SK-N-SH treated with all-trans-retinoic acid at 6 μM for 48 hours (cell line): ENCODE results near the gene CNGB1.

Source experiments
- ARNTL ChIP-seq: fragments of 450-650 bp; formaldehyde crosslinking; IDR thresholded peaks from 2 replicates; pipeline ENCODE4 v1.5.0; 2020; ENCODE audit warnings: low read depth, mild to moderate bottlenecking, moderate library complexity, borderline replicate concordance
- ESRRG ChIP-seq: fragments of 250-450 bp; sonication (Bioruptor Pico); IDR thresholded peaks from 2 replicates; pipeline ENCODE4 v1.6.1; 2021; ENCODE audit warnings: mild to moderate bottlenecking
- PATZ1 ChIP-seq: fragments of 250-450 bp; sonication (Bioruptor Pico); IDR thresholded peaks from 2 replicates; pipeline ENCODE4 v1.8.0; 2020; ENCODE audit warnings: mild to moderate bottlenecking, moderate library complexity, borderline replicate concordance
- PPARA ChIP-seq: fragments of 250-450 bp; sonication (Bioruptor Pico); IDR thresholded peaks from 2 replicates; pipeline ENCODE4 v1.5.0; 2020; ENCODE audit warnings: mild to moderate bottlenecking, borderline replicate concordance
- RARB ChIP-seq: fragments of 250-450 bp; sonication (Bioruptor Pico); IDR thresholded peaks from 2 replicates; pipeline ENCODE4 v1.8.0; 2021; ENCODE audit warnings: mild to moderate bottlenecking, moderate library complexity
- SNAI2 ChIP-seq: fragments of 250-450 bp; sonication (Bioruptor Pico); IDR thresholded peaks from 2 replicates; pipeline ENCODE4 v1.5.0; 2020; ENCODE audit warnings: mild to moderate bottlenecking, moderate library complexity
- TOX ChIP-seq: fragments of 250-450 bp; sonication (Bioruptor Pico); IDR thresholded peaks from 2 replicates; pipeline ENCODE4 v1.8.0; 2021; ENCODE audit warnings: mild to moderate bottlenecking, moderate library complexity, borderline replicate concordance
- ZC3H10 ChIP-seq: fragments of 250-450 bp; sonication (Bioruptor Pico); IDR thresholded peaks from 2 replicates; pipeline ENCODE4 v1.5.1; 2021; ENCODE audit warnings: mild to moderate bottlenecking, moderate library complexity
- ZFP3 ChIP-seq: fragments of 250-450 bp; sonication (Bioruptor Pico); IDR thresholded peaks from 2 replicates; pipeline ENCODE4 v1.5.0; 2020; ENCODE audit warnings: mild to moderate bottlenecking, moderate library complexity
- ZFP30 ChIP-seq: fragments of 450-650 bp; formaldehyde crosslinking; IDR thresholded peaks from 2 replicates; pipeline ENCODE4 v1.5.0; 2022; ENCODE audit warnings: mild to moderate bottlenecking, moderate library complexity
- ZNF565 ChIP-seq: fragments of 450-650 bp; formaldehyde crosslinking; conservative IDR thresholded peaks from 2 replicates; pipeline ENCODE4 v1.5.0; 2020; ENCODE audit warnings: low read depth, mild to moderate bottlenecking, moderate library complexity
- TF ChIP-seq, protein P1 (sequence below): fragments of 250-450 bp; sonication (Bioruptor Pico); IDR thresholded peaks from 2 replicates; pipeline ENCODE4 v1.8.0; 2021; ENCODE audit warnings: low read depth, mild to moderate bottlenecking, moderate library complexity, borderline replicate concordance

DNA sequence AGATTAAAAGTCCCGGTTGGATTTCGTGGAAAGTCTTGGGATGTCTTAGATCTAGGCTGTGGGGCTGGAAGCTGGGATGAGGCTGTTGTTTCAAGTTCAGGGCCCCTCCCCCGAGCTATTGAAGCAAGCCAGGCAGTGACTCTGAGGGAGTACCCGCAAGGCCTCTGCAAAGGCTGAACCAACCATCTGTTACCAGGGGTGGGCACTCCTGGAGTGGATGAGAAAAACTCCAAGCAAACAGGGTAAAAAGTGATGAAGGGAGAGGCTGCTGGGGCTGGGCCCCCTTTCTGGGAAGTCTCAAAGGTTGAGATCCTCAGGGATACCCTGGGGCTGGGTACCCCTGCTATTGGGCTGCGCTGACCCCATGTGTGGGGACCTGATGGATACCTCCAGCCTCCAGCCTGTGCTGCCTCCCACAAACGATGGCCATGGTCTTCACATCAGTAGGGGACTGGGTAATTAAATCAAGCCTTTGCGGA, 86.2 kb downstream of the CNGB1 start:
- TF ChIP-seq ZC3H10: no peak
- TF ChIP-seq ZFP30 (CRISPR knock-in tag): no peak
- TF ChIP-seq RARB (CRISPR knock-in tag): no peak
- no peak for TF ChIP-seq SNAI2 (CRISPR knock-in tag)
- no peak for TF ChIP-seq ZNF565 (CRISPR knock-in tag)
- TF ChIP-seq ZFP3 (CRISPR knock-in tag): no peak
- no peak for TF ChIP-seq TOX
- TF ChIP-seq PATZ1: no peak
- TF ChIP-seq, protein P1, sequence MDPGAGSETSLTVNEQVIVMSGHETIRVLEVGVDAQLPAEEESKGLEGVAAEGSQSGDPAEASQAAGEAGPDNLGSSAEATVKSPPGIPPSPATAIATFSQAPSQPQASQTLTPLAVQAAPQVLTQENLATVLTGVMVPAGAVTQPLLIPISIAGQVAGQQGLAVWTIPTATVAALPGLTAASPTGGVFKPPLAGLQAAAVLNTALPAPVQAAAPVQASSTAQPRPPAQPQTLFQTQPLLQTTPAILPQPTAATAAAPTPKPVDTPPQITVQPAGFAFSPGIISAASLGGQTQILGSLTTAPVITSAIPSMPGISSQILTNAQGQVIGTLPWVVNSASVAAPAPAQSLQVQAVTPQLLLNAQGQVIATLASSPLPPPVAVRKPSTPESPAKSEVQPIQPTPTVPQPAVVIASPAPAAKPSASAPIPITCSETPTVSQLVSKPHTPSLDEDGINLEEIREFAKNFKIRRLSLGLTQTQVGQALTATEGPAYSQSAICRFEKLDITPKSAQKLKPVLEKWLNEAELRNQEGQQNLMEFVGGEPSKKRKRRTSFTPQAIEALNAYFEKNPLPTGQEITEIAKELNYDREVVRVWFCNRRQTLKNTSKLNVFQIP (CRISPR knock-in tag): no peak
- TF ChIP-seq ESRRG (CRISPR knock-in tag): no peak
- no peak for TF ChIP-seq ARNTL
- TF ChIP-seq PPARA (CRISPR knock-in tag): no peak
